MCF 10A (cell line): Measurements from ENCODE around the gene OR8A1. TPM values are rescaled to one million over a fixed set of nuclear protein-coding genes. Genes with fewer than 3 reads are reported as not detected.
"Not testable (repeated sequence)": the region's sequence is repeated elsewhere in the genome, so short reads cannot be mapped to it uniquely, and the experiment has no call there.

Experiments
- BruUV-seq: library from RNA; stranded (reverse); fragments of 400-500 nt; replicated peaks from 2 replicates; lab custom pipeline; 2021; lab: Mats Ljungman, UMichigan
- CTCF ChIA-PET: fragments of 300-600 bp; sonication (Branson Sonifier 250); formaldehyde crosslinking; extraction: SDS; loops from one replicate; lab custom pipeline; 2021; ENCODE audit warnings: antibody characterized with exemption, inconsistent platforms; lab: Yijun Ruan, JAX
- POLR2A ChIA-PET: fragments of 300-600, 350-650 bp; sonication (Branson Sonifier 250); formaldehyde crosslinking; extraction: SDS; loops from one replicate; lab custom pipeline; 2020; ENCODE audit warnings: antibody characterized with exemption, inconsistent platforms; lab: Yijun Ruan, JAX
- DNase-seq: peaks from one replicate; pipeline ENCODE4 v3.0.0-alpha.2; 2018; ENCODE audit not compliant: unreplicated experiment
- H3K27ac Mint-ChIP-seq: one replicate; pipeline ENCODE4 v1.8.0; 2022; ENCODE audit warnings: mild to moderate bottlenecking, low read depth, mixed read lengths; ENCODE audit not compliant: unreplicated experiment
- H3K27me3 Mint-ChIP-seq: one replicate; pipeline ENCODE4 v1.8.0; 2022; ENCODE audit warnings: mixed read lengths; ENCODE audit not compliant: insufficient read depth, unreplicated experiment
- H3K36me3 Mint-ChIP-seq: one replicate; pipeline ENCODE4 v1.8.0; 2022; ENCODE audit warnings: mild to moderate bottlenecking, moderate library complexity, mixed read lengths; ENCODE audit not compliant: insufficient read depth, unreplicated experiment
- H3K4me1 Mint-ChIP-seq: one replicate; pipeline ENCODE4 v1.8.0; 2022; ENCODE audit warnings: mixed read lengths; ENCODE audit not compliant: insufficient read depth, unreplicated experiment
- H3K4me3 Mint-ChIP-seq: one replicate; pipeline ENCODE4 v1.8.0; 2022; ENCODE audit warnings: mild to moderate bottlenecking, moderate library complexity, mixed read lengths; ENCODE audit not compliant: unreplicated experiment
- H3K9me3 Mint-ChIP-seq: one replicate; pipeline ENCODE4 v1.8.0; 2022; ENCODE audit warnings: mixed read lengths; ENCODE audit not compliant: unreplicated experiment
- CTCF ChIP-seq: fragments of 200-600 bp; IDR thresholded peaks from one replicate; pipeline ENCODE4 v1.8.0; 2022; ENCODE audit warnings: antibody characterized with exemption, mild to moderate bottlenecking; ENCODE audit not compliant: unreplicated experiment
- intact Hi-C: fragments of 100-400 bp; cut with micrococcal nuclease; formaldehyde crosslinking; loops from 2 replicates; pipeline ENCODE4 v1.14.1; 2022
- total RNA-seq: library from RNA; stranded (reverse); gene quantifications from 2 replicates; pipeline ENCODE4 v1.2.3, GENCODE V29; 2022

OR8A1 gene
- total RNA-seq, 1 experiment from 2014 or later, result not detected

GRCh38 chr11:124597626-124598025 lies 27.8 kb downstream of the OR8A1 start:
- no peak for DNase-seq
- no TSS peak for BruUV-seq
- H3K27me3 Mint-ChIP-seq, result peaks cover 72% of the 10 kb centered on the region

GRCh38 chr11:124600621-124601320 lies 31.0 kb downstream of the OR8A1 start:
- Mint-ChIP-seq H3K4me3 (no peak overlapping the region), H3K4me1 (no peaks in the 10 kb centered on the region), H3K9me3 (no peaks in the 10 kb centered on the region), H3K27me3 (peaks cover 49% of the 10 kb centered on the region), H3K36me3 (no peaks in the 10 kb centered on the region), H3K27ac (no peak overlapping the region)
- POLR2A ChIA-PET, result interaction anchor here (1.0 kb wide), 1 partner anchor 19 kb away, joined by 3 read pairs; no protein-coding TSS in a partner anchor
- DNase-seq, result no peak
- intact Hi-C loops, result no loop called here
- CTCF ChIA-PET, result interaction anchor here (0.6 to 1.2 kb wide), 3 partner anchors 14 to 198 kb away, joined by 3 to 5 read pairs (median 3); no protein-coding TSS in a partner anchor
- TF ChIP-seq CTCF, result no peak
- no TSS peak for BruUV-seq

More at GRCh38 chr11:124597626-124598025, 27.8 kb downstream of the OR8A1 start:
- H3K4me3 Mint-ChIP-seq, result no peak overlapping the region
- H3K36me3 Mint-ChIP-seq, result no peaks in the 10 kb centered on the region
- POLR2A ChIA-PET, result no interaction called here
- CTCF ChIA-PET, result interaction anchor here (0.8 to 2.0 kb wide), 2 partner anchors 12 to 257 kb away, joined by 3 to 6 read pairs; no protein-coding TSS in a partner anchor
- no peaks in the 10 kb centered on the region for H3K9me3 Mint-ChIP-seq
- H3K4me1 Mint-ChIP-seq, result no peaks in the 10 kb centered on the region
- H3K27ac Mint-ChIP-seq, result no peak overlapping the region
- TF ChIP-seq CTCF, result no peak
- intact Hi-C loops, result no loop called here

DNA sequence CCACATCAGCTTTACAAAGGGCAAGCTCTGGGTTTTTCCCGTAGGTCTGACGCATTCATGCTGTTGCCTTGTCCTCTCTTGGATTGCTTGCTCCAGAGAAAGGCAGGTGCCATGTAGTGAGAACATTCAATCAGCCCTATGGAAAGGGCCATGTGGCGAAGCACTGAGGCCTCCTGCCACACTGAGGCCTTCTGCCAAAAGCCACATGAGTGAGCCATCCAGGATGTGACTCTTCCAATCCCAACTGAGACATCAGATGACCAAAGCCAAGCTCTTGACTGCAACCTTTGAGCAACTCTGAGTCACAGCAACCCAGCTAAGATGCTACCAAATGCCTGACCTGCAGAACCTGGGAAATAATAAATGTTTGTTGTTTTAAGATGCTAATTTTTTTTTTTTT lies 32.4 kb downstream of the OR8A1 start:
- ChIA-PET POLR2A (interaction anchor here (1.0 to 3.0 kb wide), 2 partner anchors 17 to 21 kb away, joined by 3 to 10 read pairs; partner anchors contain the start of gene TBRG1), CTCF (interaction anchor here (0.6 kb wide), 1 partner anchor 169 kb away, joined by 7 read pairs; no protein-coding TSS in a partner anchor)
- Mint-ChIP-seq H3K4me1 (no peaks in the 10 kb centered on the region), H3K27ac (no peak overlapping the region), H3K36me3 (no peaks in the 10 kb centered on the region), H3K4me3 (no peak overlapping the region), H3K9me3 (no peaks in the 10 kb centered on the region), H3K27me3 (peaks cover 35% of the 10 kb centered on the region)
- no TSS peak for BruUV-seq
- intact Hi-C loops, result no loop called here
- DNase-seq, result peak; percentile 52
- TF ChIP-seq CTCF, result no peak

DNA sequence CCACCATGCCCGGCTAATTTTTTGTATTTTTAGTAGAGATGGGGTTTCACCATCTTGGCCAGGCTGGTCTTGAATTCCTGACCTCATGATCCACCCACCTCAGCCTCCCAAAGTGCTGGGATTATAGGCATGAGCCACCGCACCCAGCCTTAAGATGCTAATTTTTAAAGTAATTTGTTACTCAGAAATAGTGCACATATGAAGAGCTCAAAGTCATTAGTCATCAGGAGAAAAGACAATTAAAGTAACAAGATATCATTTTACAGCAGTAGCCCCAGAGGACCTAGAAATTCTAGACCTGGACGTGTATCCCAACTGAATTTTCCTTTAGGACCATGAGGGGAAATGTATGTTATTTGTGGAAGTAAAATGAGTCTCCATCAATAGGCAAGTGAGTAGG lies 32.9 kb downstream of the OR8A1 start:
- H3K4me1 Mint-ChIP-seq, intact Hi-C loops, H3K9me3 Mint-ChIP-seq, H3K27ac Mint-ChIP-seq, BruUV-seq, H3K4me3 Mint-ChIP-seq, H3K36me3 Mint-ChIP-seq, DNase-seq: not testable (repeated sequence)
- H3K27me3 Mint-ChIP-seq, result peaks cover 29% of the 10 kb centered on the region
- ChIA-PET POLR2A (interaction anchor here (3.0 kb wide), 1 partner anchor 20 kb away, joined by 10 read pairs; the partner anchor contains the start of gene TBRG1), CTCF (interaction anchor here (0.6 kb wide), 1 partner anchor 711 kb away, joined by 4 read pairs; no protein-coding TSS in a partner anchor)
